ENCODE results near the gene DSC3. TPM values are rescaled to one million over a fixed set of nuclear protein-coding genes. Genes with fewer than 3 reads are reported as not detected.

DSC3 gene
- polyA plus RNA-seq, 2 of the 4 experiments (the other 2 are of a cell fraction) = 0.76 to 2.2 TPM

DNA sequence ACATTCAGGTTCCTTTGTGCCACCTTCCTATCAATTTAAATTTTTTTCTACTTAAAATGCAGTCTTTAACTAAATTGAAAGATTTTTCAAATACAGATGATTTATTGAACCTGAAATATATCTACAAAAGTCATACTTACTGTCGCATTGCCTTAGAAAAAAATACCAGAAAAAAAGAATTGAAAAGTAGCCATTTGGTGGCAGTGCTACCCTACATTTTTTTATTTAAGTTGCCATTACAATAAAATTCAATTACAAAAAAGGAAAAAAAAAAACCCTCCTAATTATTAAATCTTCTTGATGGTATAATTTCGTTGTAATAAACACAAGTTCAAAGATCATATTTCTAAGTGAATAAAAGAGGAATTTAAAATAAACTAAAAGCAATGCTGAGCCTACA lies 43.4 kb downstream of the DSC3 start:
- CTCF ChIA-PET = interaction anchor here (0.6 to 1.5 kb wide), 5 partner anchors 16 to 564 kb away, joined by 3 to 5 read pairs (median 3); no protein-coding TSS in a partner anchor
- no peak for FAIRE-seq
- Histone ChIP-seq H3K9me3 (no peaks in the 10 kb centered on the region), H3K4me2 (0 out of 3 replicates have a peak overlapping the region, but pooled peaks have one; percentile 12), H3K27ac (no peak overlapping the region), H3K4me1 (no peaks in the 10 kb centered on the region), H3K4me3 (no peak overlapping the region)
- POLR2A ChIA-PET = no interaction called here
- no peak for DNase-seq (ENCODE audit: low read depth in 1 of 2, low spot score in 1 of 2)
- WGBS (ENCODE audit: missing lambda C conversion rate) = 12% methylated on average over 2 of the region's 2 CpGs
- no peak for ATAC-seq
- TF ChIP-seq RAD21 (conservative IDR thresholded peaks at IDR 0.05 in 1 of 2, IDR thresholded peaks at IDR 0.05 in 1 of 2) (peak; percentile 50 to 69), ZSCAN20 (CRISPR knock-in tag; IDR thresholded peaks at IDR 0.05) (no peak), NPAS2 (CRISPR knock-in tag; IDR thresholded peaks at IDR 0.05; ENCODE audit: borderline replicate concordance) (no peak), SMC3 (IDR thresholded peaks at IDR 0.05) (peak; percentile 53; the same call in 2 of the 3 replicates), CHD4 (IDR thresholded peaks at IDR 0.05; ENCODE audit: borderline replicate concordance) (no peak), HEYL (CRISPR knock-in tag; IDR thresholded peaks at IDR 0.05) (no peak)
- TF ChIP-seq, protein P1, sequence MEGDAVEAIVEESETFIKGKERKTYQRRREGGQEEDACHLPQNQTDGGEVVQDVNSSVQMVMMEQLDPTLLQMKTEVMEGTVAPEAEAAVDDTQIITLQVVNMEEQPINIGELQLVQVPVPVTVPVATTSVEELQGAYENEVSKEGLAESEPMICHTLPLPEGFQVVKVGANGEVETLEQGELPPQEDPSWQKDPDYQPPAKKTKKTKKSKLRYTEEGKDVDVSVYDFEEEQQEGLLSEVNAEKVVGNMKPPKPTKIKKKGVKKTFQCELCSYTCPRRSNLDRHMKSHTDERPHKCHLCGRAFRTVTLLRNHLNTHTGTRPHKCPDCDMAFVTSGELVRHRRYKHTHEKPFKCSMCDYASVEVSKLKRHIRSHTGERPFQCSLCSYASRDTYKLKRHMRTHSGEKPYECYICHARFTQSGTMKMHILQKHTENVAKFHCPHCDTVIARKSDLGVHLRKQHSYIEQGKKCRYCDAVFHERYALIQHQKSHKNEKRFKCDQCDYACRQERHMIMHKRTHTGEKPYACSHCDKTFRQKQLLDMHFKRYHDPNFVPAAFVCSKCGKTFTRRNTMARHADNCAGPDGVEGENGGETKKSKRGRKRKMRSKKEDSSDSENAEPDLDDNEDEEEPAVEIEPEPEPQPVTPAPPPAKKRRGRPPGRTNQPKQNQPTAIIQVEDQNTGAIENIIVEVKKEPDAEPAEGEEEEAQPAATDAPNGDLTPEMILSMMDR (IDR thresholded peaks at IDR 0.05) = peak; percentile 40; the same call in 2 of the 3 replicates

DNA sequence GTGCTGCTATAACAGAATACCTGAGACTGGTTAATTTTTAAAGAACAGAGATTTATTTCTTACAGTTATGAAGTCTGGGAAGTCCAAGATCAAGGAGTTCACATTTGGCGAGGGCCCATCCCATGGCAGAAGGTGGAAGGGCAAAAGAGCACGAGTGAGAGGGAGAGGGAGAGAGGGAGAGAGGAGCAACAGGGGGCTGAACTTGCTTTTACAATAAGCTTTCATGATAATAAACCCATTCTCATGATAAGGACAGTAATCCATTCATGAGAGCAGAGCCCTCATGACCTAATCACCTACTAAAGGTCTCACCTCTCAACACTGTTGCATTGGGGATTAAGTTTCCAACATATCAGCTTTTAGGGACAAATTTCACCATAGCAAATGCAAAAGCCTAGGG lies 45.3 kb downstream of the DSC3 start:
- H3K27ac ChIP-seq = no peak overlapping the region
- TF ChIP-seq TP53 (CRISPR knock-in tag; IDR thresholded peaks at IDR 0.05) (no peak), HOXB5 (CRISPR knock-in tag; IDR thresholded peaks at IDR 0.05) (no peak), HDAC2 (IDR thresholded peaks at IDR 0.05) (no peak), JUNB (IDR thresholded peaks at IDR 0.05) (no peak), CHD2 (IDR thresholded peaks at IDR 0.05; ENCODE audit: low read length, partially characterized antibody) (no peak), RFX5 (IDR thresholded peaks at IDR 0.05) (no peak), NPAS2 (CRISPR knock-in tag; IDR thresholded peaks at IDR 0.05; ENCODE audit: borderline replicate concordance) (no peak), EHMT2 (IDR thresholded peaks at IDR 0.05; ENCODE audit: low read depth) (no peak), CBX8 (IDR thresholded peaks at IDR 0.05) (no peak), EP300 (IDR thresholded peaks at IDR 0.05) (no peak), RNF2 (IDR thresholded peaks at IDR 0.05; ENCODE audit: borderline replicate concordance, low read depth) (no peak)
- TF ChIP-seq, protein P2, sequence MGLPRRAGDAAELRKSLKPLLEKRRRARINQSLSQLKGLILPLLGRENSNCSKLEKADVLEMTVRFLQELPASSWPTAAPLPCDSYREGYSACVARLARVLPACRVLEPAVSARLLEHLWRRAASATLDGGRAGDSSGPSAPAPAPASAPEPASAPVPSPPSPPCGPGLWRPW (IDR thresholded peaks at IDR 0.05) = no peak
- ChIA-PET POLR2A (no interaction called here), CTCF (interaction anchor here (1.7 kb wide), 1 partner anchor 427 kb away, joined by 5 read pairs; no protein-coding TSS in a partner anchor)
- ATAC-seq (no peak), DNase-seq (ENCODE audit: low read depth in 1 of 2, low spot score in 1 of 2) (no peak), FAIRE-seq (no peak)
- no peak overlapping the region for H3K4me2 ChIP-seq
- no peaks in the 10 kb centered on the region for H3K4me1 ChIP-seq
- H3K9me3 ChIP-seq = no peaks in the 10 kb centered on the region
- no peak overlapping the region for H3K4me3 ChIP-seq
- WGBS (ENCODE audit: missing lambda C conversion rate) = 48% methylated on average over 2 of the region's 2 CpGs

DNA sequence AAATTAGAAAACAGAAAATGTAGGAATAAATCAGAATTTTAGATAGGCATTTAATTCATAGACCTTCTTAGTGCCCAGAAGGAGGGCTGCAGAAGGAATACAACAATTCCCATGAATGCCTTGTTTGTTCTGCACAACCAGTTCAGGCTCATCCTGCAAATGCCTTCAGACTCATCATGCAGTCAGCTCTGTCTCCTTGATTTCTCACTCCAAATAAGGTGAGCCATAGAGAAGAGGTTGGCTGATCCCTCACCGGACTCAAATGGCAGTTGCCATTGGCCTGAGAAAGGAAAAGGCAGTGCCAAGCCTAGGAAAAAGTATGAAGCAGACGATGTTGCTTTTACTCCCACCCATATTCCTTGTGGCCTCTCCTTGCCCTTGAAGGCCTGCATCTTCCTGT lies 50.3 kb downstream of the DSC3 start:
- Histone ChIP-seq H3K4me1 (peaks cover 8% of the 10 kb centered on the region), H3K4me2 (no peak overlapping the region), H3K9me3 (no peaks in the 10 kb centered on the region), H3K4me3 (no peak overlapping the region), H3K27ac (no peak overlapping the region)
- DNase-seq (ENCODE audit: low read depth in 1 of 2, low spot score in 1 of 2) (no peak), ATAC-seq (no peak), FAIRE-seq (no peak)
- ChIA-PET POLR2A (no interaction called here), CTCF (interaction anchor here (0.6 to 1.5 kb wide), 3 partner anchors 14 to 265 kb away, joined by 3 read pairs; no protein-coding TSS in a partner anchor)
- TF ChIP-seq ZNF302 (CRISPR knock-in tag; IDR thresholded peaks at IDR 0.05) (no peak), HOXB13 (CRISPR knock-in tag; IDR thresholded peaks at IDR 0.05; ENCODE audit: low read depth) (no peak)
- TF ChIP-seq, protein P3, sequence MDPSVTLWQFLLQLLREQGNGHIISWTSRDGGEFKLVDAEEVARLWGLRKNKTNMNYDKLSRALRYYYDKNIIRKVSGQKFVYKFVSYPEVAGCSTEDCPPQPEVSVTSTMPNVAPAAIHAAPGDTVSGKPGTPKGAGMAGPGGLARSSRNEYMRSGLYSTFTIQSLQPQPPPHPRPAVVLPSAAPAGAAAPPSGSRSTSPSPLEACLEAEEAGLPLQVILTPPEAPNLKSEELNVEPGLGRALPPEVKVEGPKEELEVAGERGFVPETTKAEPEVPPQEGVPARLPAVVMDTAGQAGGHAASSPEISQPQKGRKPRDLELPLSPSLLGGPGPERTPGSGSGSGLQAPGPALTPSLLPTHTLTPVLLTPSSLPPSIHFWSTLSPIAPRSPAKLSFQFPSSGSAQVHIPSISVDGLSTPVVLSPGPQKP (IDR thresholded peaks at IDR 0.05; ENCODE audit: low read depth, low read length) = no peak
- 71% methylated on average over 2 of the region's 2 CpGs for WGBS (ENCODE audit: missing lambda C conversion rate)
